Measurements from ENCODE around the gene POU6F2.

Gene POU6F2

DNA sequence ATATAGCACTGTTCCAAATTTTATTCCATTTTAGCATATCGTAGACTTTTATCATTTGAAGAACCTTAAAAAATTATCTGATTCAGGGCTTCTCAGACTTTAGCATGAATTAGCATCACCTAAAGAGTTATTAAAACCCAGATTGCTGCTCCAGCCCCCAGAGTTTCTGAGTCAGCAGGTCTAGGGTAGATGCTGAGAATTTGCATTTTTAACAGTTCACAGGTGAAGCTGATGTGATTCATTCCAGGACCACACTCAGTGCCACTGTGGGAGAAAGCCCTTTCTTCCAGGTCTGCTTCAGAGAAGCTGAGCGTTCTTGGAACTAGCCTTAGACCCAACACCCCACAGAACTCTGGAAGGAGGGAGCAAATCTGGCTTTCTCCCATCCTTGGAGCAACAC, 414.4 kb downstream of the POU6F2 start:
- Histone ChIP-seq H3K4me3 (ENCODE audit: low read depth, low read length) (no peak overlapping the region), H3K9me3 (ENCODE audit: control insufficient read depth, insufficient read depth, low read depth, low read length) (no peaks in the 10 kb centered on the region), H3K27ac (ENCODE audit: extremely low read depth, low read depth, low read length) (no peak overlapping the region), H3K36me3 (ENCODE audit: control insufficient read depth in 2 of 2, insufficient read depth in 1 of 2, low read length in 2 of 2) (no peaks in the 10 kb centered on the region), H3K4me1 (ENCODE audit: control insufficient read depth, insufficient read depth, low read length) (no peaks in the 10 kb centered on the region)
- TF ChIP-seq ZNF133 (tag by site-specific recombination; IDR thresholded peaks at IDR 0.05) (no peak), GLIS1 (tag by site-specific recombination; IDR thresholded peaks at IDR 0.05) (no peak), ZNF155 (tag by site-specific recombination; IDR thresholded peaks at IDR 0.05) (no peak), ZNF555 (tag by site-specific recombination; conservative IDR thresholded peaks at IDR 0.05) (no peak)
- ChIA-PET CTCF (no interaction called here), POLR2A (no interaction called here)

DNA sequence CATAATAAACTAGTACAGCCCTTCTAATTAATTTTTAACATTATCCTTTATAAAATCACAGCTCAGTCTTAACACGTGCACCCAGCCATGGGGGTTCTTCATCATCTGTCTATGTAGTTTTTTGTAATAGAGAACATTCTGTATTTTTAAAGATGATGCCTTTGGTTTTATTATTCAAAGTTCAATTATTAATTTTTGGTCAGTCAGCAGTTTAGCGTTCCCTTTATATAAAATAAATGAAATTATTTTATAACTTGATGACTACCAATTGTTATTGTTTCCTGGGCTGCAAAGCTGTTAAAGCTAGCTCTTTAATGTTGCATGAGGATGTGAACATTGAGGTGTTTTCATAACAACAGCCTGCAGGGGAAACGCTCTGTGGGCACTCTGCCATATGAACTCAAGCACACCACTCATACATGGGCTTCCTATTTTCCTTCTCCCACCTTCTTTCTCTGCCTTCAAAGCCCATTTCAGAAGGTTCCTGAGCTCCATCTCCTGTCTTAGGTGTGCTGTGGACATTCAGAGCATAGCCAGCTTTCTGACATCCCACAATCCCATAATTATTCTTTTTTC, 416.5 kb downstream of the POU6F2 start:
- H3K4me3 ChIP-seq (ENCODE audit: low read depth, low read length) = no peak overlapping the region
- H3K36me3 ChIP-seq (ENCODE audit: control insufficient read depth in 2 of 2, insufficient read depth in 1 of 2, low read length in 2 of 2) = no peaks in the 10 kb centered on the region
- POLR2A ChIA-PET = no interaction called here
- H3K27ac ChIP-seq (ENCODE audit: extremely low read depth, low read depth, low read length) = no peak overlapping the region
- H3K4me1 ChIP-seq (ENCODE audit: control insufficient read depth, insufficient read depth, low read length) = no peaks in the 10 kb centered on the region
- CTCF ChIA-PET = interaction anchor here (0.5 to 1.5 kb wide), 6 partner anchors 14 to 719 kb away, joined by 3 to 6 read pairs (median 3); no protein-coding TSS in a partner anchor
- TF ChIP-seq ZNF785 (tag by site-specific recombination; IDR thresholded peaks at IDR 0.05) = no peak
- no peak for TF ChIP-seq ZNF571 (tag by site-specific recombination; IDR thresholded peaks at IDR 0.05)
- no peak for TF ChIP-seq ZNF311 (tag by site-specific recombination; IDR thresholded peaks at IDR 0.05; ENCODE audit: borderline replicate concordance)
- TF ChIP-seq ZNF174 (tag by site-specific recombination; IDR thresholded peaks at IDR 0.05) = no peak
- TF ChIP-seq, protein P1, sequence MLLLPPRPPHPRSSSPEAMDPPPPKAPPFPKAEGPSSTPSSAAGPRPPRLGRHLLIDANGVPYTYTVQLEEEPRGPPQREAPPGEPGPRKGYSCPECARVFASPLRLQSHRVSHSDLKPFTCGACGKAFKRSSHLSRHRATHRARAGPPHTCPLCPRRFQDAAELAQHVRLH (tag by site-specific recombination; IDR thresholded peaks at IDR 0.05) = no peak
- no peak for TF ChIP-seq FEZF1 (tag by site-specific recombination; IDR thresholded peaks at IDR 0.05)
- no peak for TF ChIP-seq ZNF776 (tag by site-specific recombination; IDR thresholded peaks at IDR 0.05; ENCODE audit: borderline replicate concordance)
- TF ChIP-seq ZNF140 (tag by site-specific recombination; IDR thresholded peaks at IDR 0.05) = no peak
- no peak for TF ChIP-seq ZNF433 (tag by site-specific recombination; IDR thresholded peaks at IDR 0.05; ENCODE audit: low read depth)
- no peak for TF ChIP-seq ZNF155 (tag by site-specific recombination; IDR thresholded peaks at IDR 0.05)
- no peak for TF ChIP-seq IKZF3 (tag by site-specific recombination; IDR thresholded peaks at IDR 0.05)
- no peak for TF ChIP-seq ZNF837 (tag by site-specific recombination; IDR thresholded peaks at IDR 0.05)
- no peak for TF ChIP-seq SCRT2 (tag by site-specific recombination; IDR thresholded peaks at IDR 0.05)
- TF ChIP-seq ZNF558 (tag by site-specific recombination; IDR thresholded peaks at IDR 0.05) = no peak
- TF ChIP-seq ZNF37A (tag by site-specific recombination; IDR thresholded peaks at IDR 0.05) = no peak
- no peak for TF ChIP-seq ZNF768 (tag by site-specific recombination; IDR thresholded peaks at IDR 0.05)
- TF ChIP-seq, protein P2, sequence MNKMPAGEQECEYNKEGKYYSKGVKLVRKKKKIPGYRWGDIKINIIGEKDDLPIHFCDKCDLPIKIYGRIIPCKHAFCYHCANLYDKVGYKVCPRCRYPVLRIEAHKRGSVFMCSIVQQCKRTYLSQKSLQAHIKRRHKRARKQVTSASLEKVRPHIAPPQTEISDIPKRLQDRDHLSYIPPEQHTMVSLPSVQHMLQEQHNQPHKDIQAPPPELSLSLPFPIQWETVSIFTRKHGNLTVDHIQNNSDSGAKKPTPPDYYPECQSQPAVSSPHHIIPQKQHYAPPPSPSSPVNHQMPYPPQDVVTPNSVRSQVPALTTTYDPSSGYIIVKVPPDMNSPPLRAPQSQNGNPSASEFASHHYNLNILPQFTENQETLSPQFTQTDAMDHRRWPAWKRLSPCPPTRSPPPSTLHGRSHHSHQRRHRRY (tag by site-specific recombination; IDR thresholded peaks at IDR 0.05) = no peak
- H3K9me3 ChIP-seq (ENCODE audit: control insufficient read depth, insufficient read depth, low read depth, low read length) = no peaks in the 10 kb centered on the region

DNA sequence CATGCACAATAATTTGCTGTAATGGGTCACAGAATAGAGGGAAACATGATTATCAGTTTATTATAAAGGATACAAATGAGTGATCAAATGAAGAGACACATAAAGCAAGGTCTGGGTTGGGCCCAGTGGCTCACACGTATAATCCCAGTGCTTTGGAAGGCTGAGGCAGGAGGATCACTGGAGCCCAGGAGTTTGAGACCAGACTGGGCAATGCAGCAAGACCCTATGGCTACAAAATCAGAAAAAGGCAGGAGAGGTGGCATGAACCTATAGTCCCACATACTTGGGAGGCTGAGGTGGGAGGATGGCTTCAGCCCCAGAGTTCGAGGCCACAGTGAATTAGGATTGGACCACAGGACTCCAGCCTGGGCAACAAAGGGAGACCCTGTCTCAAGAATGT, 421.7 kb downstream of the POU6F2 start:
- CTCF ChIA-PET = interaction anchor here (1.0 kb wide), 1 partner anchor 41 kb away, joined by 5 read pairs; no protein-coding TSS in a partner anchor
- TF ChIP-seq SALL2 (tag by site-specific recombination; IDR thresholded peaks at IDR 0.05; ENCODE audit: borderline replicate concordance) (no peak), ZNF555 (tag by site-specific recombination; conservative IDR thresholded peaks at IDR 0.05) (no peak), ZNF121 (tag by site-specific recombination; IDR thresholded peaks at IDR 0.05) (0 out of 2 replicates have a peak, but pooled peaks have one; percentile 29), ZNF664 (tag by site-specific recombination; IDR thresholded peaks at IDR 0.05) (no peak)
- TF ChIP-seq, protein P3, sequence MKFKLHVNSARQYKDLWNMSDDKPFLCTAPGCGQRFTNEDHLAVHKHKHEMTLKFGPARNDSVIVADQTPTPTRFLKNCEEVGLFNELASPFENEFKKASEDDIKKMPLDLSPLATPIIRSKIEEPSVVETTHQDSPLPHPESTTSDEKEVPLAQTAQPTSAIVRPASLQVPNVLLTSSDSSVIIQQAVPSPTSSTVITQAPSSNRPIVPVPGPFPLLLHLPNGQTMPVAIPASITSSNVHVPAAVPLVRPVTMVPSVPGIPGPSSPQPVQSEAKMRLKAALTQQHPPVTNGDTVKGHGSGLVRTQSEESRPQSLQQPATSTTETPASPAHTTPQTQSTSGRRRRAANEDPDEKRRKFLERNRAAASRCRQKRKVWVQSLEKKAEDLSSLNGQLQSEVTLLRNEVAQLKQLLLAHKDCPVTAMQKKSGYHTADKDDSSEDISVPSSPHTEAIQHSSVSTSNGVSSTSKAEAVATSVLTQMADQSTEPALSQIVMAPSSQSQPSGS (tag by site-specific recombination; IDR thresholded peaks at IDR 0.05; ENCODE audit: low read depth) = no peak
- Histone ChIP-seq H3K36me3 (ENCODE audit: control insufficient read depth in 2 of 2, insufficient read depth in 1 of 2, low read length in 2 of 2) (no peaks in the 10 kb centered on the region), H3K27ac (ENCODE audit: extremely low read depth, low read depth, low read length) (no peak overlapping the region), H3K9me3 (ENCODE audit: control insufficient read depth, insufficient read depth, low read depth, low read length) (no peaks in the 10 kb centered on the region), H3K4me3 (ENCODE audit: low read depth, low read length) (no peak overlapping the region), H3K4me1 (ENCODE audit: control insufficient read depth, insufficient read depth, low read length) (no peaks in the 10 kb centered on the region)
- POLR2A ChIA-PET = no interaction called here

All from HEK293 (cell line).